GM20000 (cell line): ENCODE results near the gene BCLAF1.

Source experiments
- DNase-seq: peaks from one replicate; pipeline ENCODE4 v3.0.0; 2012; ENCODE audit warnings: low spot score
- TF ChIP-seq, protein P1 (sequence below): IDR thresholded peaks from 2 replicates; pipeline ENCODE4 v1.5.1; 2012; ENCODE audit warnings: mild to moderate bottlenecking, control low read depth; ENCODE audit errors: extremely low read depth, missing control alignments

The BCLAF1 gene

DNA sequence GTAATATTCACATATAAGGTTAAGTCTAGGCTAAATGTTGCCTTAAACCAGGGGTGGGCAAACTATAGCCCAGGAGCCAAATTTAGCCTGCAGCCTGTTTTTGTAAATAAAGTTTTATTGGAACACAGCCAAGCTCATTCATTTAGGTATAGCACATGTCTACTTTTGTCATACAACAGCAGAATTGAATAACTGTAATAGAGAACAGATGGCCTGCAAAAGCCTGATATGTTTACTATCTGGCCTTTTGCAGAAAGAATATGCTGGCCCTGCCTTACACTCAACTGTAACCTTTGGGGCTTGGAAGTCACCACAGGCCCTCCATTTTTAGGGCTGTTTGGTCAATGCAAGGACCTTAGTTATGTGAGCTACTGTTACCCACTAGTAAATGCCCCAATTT lies 17.7 kb upstream of the BCLAF1 start:
- no peak for DNase-seq
- TF ChIP-seq, protein P1, sequence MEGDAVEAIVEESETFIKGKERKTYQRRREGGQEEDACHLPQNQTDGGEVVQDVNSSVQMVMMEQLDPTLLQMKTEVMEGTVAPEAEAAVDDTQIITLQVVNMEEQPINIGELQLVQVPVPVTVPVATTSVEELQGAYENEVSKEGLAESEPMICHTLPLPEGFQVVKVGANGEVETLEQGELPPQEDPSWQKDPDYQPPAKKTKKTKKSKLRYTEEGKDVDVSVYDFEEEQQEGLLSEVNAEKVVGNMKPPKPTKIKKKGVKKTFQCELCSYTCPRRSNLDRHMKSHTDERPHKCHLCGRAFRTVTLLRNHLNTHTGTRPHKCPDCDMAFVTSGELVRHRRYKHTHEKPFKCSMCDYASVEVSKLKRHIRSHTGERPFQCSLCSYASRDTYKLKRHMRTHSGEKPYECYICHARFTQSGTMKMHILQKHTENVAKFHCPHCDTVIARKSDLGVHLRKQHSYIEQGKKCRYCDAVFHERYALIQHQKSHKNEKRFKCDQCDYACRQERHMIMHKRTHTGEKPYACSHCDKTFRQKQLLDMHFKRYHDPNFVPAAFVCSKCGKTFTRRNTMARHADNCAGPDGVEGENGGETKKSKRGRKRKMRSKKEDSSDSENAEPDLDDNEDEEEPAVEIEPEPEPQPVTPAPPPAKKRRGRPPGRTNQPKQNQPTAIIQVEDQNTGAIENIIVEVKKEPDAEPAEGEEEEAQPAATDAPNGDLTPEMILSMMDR: no peak

DNA sequence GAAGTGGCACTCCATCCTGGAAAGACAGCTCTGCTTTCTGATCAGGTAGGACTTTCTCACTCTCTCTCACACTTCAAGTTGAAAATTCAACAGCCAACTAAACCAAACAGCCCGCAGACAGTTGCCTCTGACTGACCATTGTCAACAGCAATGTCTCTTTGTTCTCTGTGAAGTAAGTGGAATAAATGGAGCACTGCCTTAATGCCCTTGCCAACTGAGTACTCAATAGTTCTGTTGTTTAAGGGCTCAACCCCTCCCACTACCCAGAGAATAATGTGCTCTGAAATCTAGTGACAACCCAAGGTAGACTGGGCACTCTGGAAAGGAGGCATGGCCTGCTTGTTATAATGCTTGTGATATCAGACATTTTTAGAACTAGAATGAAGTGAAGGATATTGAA lies 16.8 kb upstream of the BCLAF1 start:
- no peak for DNase-seq
- TF ChIP-seq, protein P1: no peak

DNA sequence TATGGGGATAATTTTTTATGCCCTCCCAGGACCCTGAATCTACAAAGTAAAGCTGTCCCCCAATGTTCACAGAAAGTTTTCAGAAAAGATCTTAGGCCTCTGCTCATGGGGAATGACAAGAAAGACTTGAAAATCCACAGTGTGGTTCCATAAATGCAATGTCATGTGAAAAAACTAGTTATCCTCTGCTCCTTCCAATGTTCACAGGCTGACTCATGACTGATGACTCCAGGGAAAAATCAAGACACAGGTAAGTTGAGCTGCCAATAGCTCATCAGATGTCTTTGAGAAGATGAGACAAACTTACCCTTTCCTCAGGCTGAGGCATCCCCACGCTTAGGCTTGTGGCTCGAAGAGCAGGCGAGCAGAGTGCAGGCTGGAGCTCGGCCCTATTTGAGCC lies 14.8 kb upstream of the BCLAF1 start:
- DNase-seq: no peak
- TF ChIP-seq, protein P1: no peak

DNA sequence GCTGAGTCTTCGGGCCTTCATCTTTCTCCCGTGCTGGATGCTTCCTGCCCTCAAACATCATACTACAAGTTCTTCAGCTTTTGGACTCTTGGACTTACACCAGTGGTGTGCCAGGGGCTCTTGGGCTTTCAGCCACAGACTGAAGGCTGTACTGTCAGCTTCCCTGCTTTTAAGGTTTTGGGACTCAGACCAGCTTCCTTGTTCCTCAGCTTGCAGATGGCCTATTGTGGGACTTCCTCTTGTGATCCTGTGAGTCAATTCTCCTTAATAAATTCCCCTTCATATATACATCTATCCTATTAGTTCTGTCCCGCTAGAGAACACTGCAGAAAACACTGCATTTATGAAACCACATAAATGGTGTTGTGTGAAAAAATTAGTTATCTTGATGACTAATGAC lies 13.9 kb upstream of the BCLAF1 start:
- TF ChIP-seq, protein P1: no peak
- no peak for DNase-seq

DNA sequence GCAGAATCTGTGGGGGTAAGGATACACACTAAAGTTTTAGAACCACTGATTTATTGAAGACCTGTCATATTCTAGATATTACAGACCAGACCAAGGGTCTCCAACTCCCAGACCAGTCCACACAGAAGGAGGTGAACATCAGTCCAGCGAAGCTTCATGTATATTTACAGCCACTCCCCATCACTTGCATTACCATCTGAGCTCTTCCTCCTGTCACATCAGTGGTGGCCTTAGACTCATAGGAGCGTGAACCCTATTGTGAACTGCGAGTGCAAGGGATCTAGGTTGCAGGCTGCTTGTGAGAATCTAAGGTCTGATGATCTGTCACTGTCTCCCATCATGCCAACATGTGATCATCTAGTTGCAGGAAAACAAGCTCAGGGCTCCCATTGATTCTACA lies 5.0 kb upstream of the BCLAF1 start:
- TF ChIP-seq, protein P1: no peak
- no peak for DNase-seq

DNA sequence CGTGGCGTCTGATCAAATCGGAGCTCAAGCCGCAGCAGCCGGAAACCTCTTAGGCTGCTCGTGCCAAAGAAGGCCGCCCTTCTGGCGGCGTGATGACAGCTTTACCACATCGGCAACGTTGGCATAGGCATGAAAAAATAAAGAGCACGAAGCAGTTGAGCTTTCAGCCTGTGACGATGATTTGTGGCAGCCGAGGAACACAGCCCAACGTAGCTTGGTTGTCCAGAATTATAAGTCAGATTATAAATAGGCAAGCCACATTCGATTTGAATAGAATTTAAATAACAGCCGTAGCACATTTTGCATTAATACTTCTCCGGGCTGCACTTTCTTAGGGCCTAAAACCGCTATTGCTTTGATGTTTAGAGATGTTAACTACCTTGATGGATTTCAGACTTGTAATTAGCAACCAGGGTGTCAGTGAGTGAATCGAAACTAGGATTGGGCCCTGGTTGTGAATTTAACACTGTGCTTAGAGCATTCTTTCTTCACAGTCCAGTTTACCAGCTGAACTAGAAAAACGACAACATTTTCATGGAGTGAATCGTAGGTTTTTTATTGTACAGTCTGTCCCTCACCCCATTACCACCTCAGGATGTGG lies 864 bp upstream of the BCLAF1 start:
- peak; percentile 38 for DNase-seq
- TF ChIP-seq, protein P1: no peak

DNA sequence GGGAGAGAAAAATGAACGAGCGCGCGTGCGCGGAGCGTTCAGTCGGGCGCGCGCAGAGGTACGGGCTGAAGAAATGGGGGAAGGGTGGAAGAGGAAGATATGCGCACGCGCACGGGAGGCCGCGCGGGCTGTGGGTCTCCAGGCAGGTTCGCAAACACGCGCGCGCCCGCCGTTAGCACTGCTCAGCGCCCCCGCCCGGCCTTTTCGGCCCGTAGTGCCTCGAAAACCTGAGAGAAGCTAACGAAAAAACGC lies 393 bp downstream of the BCLAF1 start:
- TF ChIP-seq, protein P1: no peak
- peak; percentile 80 for DNase-seq
